WI38 (cell line): ENCODE data around the gene SPTLC3.

ENCODE experiments used
- H3K4me3 ChIP-seq: 2 replicates; pipeline ENCODE4 v1.5.1; 2011; ENCODE audit warnings: low read depth, mild to moderate bottlenecking, control low read depth, low read length
- TF ChIP-seq, protein P1 (sequence below): IDR thresholded peaks from 2 replicates; pipeline ENCODE4 v1.5.1; 2012; ENCODE audit warnings: low read depth, mild to moderate bottlenecking, control low read depth, low read length

The SPTLC3 gene

DNA sequence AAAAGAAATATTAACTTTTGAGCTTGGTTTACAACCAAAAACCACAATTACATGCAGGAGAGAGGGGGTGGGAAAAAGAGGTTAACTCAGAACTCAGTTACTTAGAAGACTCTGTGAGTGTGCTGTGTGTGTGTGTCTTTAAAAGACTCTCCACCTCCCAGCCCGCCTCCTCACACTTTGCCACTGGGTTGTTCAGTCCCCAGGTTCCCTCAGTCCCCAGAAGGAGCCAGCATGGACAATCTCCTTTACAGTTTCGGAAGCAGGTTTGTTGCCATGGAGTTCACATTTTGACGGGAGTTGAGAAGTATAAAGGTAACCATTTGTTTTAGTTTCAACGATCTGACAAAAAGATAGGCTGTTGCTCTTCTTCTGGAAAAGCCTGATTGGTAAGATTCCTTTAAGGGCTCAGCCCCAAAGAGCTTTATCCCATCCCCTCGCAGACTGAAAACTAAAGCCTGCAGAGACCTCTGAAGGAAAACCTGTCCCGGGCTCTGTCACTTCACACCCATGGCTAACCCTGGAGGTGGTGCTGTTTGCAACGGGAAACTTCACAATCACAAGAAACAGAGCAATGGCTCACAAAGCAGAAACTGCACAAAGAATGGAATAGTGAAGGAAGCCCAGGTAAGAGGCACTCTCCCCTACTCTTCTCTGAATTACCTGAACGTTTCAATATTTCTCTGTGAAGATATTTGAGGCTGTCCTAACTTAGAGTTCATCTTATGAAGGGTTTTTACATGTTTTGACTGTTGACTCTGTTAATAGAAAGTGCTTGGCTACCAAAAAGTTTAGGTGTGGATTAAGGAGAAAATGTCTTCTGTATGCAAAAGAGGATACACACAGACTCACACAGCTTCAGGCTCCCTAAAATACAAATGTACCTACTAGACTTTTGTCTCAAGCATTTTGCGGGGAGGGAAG, at the start of gene SPTLC3:
SPTLC3 (plus strand) TSS at position 212 of the 921 bp plus-strand sequence; CDS start at position 508, 296 bp downstream.
- H3K4me3 ChIP-seq, result no peak within 1 kb of the TSS
- TF ChIP-seq, protein P1, sequence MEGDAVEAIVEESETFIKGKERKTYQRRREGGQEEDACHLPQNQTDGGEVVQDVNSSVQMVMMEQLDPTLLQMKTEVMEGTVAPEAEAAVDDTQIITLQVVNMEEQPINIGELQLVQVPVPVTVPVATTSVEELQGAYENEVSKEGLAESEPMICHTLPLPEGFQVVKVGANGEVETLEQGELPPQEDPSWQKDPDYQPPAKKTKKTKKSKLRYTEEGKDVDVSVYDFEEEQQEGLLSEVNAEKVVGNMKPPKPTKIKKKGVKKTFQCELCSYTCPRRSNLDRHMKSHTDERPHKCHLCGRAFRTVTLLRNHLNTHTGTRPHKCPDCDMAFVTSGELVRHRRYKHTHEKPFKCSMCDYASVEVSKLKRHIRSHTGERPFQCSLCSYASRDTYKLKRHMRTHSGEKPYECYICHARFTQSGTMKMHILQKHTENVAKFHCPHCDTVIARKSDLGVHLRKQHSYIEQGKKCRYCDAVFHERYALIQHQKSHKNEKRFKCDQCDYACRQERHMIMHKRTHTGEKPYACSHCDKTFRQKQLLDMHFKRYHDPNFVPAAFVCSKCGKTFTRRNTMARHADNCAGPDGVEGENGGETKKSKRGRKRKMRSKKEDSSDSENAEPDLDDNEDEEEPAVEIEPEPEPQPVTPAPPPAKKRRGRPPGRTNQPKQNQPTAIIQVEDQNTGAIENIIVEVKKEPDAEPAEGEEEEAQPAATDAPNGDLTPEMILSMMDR, result no peak

DNA sequence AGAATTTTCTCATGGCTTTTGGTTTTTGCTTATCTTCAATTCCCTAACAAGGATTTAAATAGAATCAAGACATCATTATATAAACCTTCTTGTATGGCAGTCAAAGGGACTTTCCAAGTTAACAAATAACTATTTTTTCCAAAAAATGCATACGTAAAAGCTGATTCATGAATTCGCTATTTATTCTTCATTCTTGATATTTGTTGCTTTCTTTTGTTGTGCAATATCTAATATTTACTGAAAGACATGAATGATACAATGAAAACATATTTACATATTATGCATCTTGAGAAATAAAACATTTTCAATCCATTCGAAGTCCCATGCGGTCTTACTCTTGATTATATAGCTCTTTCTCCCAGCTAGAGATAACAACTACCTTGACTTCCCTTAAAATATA, 47.0 kb upstream of the SPTLC3 start:
- no peak overlapping the region for H3K4me3 ChIP-seq
- TF ChIP-seq, protein P1, result no peak

DNA sequence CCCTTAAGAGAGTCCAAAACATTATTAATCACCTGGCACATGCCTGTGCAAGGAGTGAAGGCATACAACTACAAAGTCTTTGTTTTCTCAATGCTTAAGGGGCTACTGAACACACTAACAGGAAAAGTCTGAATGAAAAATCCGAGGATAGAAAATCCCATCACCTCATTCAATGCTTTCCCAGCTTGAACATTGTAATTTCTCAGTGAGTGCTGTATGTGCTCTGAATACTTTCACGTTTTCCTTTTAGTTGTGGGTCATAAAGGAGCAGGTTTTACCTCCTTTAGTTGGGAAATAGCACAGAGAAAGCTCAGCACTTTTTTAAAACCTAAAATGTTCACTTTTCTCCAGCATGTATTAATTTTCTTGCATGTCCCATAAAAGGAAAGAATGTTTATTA, 45.9 kb upstream of the SPTLC3 start:
- TF ChIP-seq, protein P1, result no peak
- no peak overlapping the region for H3K4me3 ChIP-seq

DNA sequence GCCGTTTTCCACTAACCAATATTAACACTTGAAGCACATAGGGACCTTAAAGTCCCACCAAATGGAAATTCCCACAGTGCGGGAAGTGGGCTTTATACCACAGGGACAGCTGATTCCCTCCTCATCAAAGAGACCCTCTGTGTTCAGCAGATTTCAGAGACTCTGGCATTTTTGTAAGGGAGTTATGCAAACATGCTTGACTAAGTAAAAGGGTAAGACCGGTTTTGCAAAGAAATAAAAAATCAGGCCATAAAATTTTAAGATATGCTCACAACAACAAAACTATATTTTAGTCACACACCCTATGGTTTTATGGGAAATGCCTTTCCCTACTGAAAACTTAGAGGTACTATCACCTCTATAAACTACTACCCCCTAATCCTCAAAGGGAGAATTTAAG, 45.4 kb upstream of the SPTLC3 start:
- TF ChIP-seq, protein P1, result no peak

DNA sequence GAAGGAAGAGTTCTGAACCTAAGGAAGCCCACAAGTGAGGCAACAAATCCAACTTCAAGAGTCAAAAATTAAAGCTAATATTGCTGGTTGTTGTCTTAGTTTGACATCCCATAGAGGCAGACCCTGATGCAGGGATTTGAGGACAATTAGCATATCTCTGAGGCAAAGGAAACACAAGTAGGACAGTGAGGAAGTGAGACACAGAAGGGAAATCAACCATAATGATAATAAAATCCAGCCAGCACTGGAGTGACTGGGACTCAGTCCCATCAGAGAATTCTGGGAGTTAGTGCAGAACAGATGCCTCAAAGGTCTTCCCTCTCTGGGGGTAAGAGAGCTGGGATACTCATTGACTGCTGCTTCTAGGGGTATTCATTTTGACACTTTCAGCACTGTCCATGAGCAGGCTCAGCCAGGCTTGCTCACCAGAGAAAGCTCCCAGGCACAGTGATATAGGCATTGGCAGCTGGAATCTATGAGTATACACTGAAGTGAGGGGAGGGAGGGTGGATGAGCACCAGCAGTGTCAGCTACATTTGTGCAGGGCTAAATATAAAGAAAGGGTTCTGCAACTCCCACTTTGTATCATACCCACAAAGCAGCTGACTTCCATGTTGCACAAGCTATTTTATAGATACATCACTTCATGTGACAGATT, 43.4 kb upstream of the SPTLC3 start:
- TF ChIP-seq, protein P1, result no peak
- no peak overlapping the region for H3K4me3 ChIP-seq

More for the DNA sequence above, 45.4 kb upstream of the SPTLC3 start:
- no peak overlapping the region for H3K4me3 ChIP-seq

DNA sequence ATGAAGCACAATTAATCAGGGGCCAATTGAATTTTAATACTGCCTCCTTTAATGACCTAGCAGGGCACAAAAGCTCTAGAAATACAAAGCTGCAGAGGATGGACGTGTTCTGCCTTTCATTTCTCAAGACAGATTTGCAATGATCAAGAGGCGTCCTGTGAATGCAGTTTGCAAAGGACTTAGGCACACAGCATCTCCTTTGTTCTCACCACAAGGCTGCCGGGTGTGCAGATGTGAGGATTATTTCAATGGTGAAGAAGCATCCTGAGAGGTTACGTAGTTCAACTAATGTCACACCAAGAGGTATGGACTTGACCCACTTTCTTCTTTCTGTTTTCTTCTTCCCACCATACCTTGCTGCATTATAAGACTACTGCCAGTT, 42.9 kb upstream of the SPTLC3 start:
- TF ChIP-seq, protein P1, result no peak
- H3K4me3 ChIP-seq, result no peak overlapping the region
